Measurements from ENCODE around the gene IQCE.
"Not testable (repeated sequence)": the region's sequence is repeated elsewhere in the genome, so short reads cannot be mapped to it uniquely, and the experiment has no call there.

IQCE gene

DNA sequence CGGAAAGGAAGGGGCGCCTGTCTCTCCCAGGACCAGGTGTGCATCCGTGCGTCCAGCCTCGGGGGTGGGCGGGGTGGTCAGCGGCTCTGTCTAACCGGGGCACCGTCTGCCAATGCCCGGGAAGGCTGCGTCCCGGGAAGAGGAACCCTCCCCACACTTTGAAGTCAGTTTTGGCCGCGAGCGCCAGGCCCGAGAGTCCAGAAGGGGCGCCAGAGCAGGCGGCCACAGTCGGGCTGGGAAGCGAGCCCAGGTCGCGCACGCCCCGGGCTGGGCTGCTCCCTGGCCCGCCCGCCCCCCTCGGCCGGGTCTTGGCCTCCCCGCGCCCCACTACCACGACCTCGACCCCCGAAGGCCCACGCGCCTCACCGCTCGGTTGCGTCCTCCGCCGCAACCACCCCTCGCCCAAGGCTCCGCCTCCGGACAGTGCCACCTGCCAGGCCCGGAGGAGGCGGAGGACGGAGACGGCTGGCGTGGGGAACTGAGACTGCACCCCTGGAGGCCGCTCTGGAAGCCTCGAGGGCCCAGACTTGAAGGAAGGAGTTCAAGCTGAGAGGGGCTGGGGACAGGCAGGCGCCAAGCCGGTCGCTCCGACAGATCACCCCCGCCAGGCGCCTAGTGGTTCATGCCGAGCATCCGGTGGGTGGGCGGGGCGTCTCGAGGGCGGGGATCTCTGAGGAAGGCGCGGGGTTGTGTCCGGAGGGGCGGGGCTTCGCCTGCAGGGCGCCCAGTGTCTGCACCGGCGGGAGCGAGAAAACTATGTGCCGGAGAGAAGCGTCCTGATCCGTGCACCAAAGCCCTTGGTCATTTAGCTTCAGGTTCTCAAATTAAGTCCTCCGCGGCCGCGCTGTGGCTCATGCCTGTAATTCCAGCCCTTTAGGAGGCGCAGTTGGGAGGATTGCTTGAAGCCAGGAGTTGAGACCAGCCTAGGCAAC lies 3.4 kb upstream of the IQCE start, which contains the start of gene BRAT1:
Gene BRAT1 (minus strand): TSS at position 404 of the 932 bp plus-strand sequence. CDS start 1,093 bp downstream, outside the sequence.
- DNase-seq, result peak; percentile 93

DNA sequence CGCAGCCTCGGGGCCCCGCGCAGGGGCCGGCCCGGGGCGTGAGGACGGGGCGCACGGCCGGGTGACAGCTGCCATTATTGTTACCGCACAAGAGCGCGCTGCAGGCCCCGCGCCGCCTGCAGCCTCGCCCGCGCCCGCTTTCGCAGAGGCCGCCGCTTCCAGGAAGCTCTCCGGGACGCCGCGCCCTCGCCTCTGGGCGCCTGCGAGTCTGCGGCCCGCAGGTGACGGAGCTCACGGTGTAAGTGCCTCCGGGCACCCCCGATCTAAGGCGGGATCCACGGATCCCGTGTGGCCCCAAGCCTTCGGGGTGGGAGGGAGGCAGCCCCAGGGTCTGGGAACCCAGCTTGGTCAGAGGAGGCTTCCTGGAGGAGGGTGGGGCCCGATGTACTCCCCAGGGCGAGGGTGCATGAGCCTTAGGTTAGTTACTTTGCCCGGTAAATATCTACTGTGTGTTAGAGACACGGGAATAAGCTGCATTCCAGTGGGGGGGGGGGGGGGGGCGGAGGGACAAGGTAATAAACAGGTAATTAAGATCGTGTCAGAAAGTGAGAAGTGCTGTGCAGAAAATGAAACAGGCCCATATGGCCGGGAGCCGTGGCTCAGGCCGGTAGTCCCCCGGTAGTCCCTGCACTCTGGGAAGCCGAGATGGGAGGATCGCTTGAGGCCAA lies 638 bp downstream of the IQCE start:
- DNase-seq, result no peak

DNA sequence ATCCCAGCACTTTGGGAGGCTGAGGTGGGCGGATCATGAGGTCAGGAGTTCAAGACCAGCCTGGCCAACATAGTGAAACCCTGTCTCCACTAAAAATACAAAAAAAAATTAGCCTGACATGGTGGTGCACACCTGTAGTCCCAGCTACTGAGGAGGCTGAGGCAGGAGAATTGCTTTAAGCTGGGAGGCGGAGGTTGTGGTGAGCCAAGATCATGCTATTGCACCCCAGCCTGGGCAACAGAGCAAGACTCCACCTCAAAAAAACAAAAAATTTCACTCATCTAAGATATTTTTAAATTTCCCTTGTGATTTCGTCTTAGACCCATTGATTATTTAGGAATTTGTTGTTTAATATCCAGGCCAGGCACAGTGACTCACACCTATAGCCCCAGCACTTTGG lies 5.2 kb downstream of the IQCE start:
- not testable (repeated sequence) for DNase-seq

DNA sequence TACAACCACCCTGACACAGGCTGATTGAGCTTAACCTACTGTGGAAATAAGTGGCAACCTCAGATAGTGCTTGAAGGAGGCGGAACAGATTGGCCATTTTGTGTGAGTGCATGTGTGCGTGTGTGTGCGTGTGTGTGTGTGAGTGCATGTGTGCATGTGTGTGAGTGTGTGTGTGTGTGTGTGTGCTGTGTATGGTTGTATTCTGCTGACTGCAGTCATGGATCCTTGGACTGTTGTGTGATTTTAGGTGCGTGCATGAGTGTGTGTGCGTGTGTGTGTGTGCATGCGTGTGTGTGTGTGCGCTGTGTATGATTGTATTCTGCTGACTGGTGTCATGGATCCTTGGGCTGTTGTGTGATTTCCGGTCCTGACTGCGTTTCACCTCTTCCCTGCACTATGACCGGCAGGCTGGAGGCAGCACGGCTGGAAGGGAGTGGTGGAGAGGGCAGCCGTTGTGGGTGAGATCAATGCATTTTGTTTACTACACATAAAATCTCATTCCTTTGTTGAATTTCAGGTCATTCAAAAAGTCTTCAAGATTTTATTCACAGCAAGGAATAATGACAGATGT lies 6.3 kb downstream of the IQCE start:
- DNase-seq, result no peak

DNA sequence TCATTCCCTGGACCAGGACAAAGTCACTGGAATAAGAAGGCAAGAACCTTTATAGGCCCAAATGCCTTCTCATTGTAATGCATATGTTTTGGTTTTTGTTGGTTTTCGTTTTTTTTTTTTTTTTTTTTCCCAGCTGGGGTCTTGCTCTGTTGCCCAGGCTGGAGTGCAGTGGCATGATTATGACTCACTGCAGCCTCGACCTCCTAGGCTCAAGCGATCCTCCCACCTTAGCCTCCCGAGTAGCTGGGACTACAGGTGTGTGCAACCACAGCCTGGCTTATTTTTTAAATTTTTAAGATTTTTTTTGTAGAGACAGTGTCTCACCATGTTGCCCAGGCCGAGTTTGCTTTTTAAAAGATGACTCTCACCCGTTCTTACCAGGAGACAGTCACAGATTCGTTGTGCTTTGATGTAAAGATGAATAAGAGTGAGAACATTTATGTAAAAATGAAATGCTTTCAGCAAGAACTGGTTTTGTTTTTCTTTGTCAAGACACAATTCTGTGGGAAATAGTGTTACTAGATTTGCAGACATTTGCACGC lies 7.6 kb downstream of the IQCE start:
- no peak for DNase-seq

DNA sequence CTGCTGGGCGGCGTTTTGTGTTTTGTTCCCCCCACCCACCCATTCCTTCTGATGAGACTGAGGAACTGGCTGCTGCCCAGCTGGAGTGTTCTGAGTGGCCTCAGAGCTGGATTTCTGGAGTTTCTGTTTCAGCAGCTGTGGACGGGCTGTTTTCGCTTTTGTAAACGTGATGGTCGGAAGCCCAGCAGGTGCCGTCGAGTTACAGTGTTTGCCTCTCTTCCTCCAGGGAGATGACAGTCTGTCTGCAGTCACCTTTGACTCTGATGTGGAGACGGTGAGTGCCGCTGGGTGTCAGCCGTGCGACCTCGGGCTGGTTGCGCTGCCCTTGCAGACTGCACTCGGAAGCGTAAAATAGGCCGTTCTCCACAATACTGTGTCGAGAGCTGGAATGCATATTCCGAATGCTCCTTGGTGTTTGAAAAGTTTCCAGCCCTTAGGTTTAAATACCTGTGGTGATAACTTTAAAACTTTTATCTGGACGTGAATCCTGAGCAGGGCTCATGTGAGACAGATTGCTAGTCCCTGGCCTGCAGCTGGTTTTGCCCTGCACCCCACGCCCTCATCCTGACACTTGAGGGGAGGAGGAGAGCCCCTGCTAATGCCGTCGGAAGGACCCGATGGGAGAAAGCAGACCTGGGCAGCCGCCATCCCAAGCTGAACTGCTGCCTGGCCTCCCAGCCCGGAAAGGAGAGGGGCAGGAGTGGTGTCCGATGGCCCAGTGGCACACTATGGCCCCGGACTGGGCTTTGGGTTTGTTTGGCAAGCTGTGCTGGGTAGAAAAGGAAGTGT lies 8.3 kb downstream of the IQCE start:
- DNase-seq, result peak; percentile 38

DNA sequence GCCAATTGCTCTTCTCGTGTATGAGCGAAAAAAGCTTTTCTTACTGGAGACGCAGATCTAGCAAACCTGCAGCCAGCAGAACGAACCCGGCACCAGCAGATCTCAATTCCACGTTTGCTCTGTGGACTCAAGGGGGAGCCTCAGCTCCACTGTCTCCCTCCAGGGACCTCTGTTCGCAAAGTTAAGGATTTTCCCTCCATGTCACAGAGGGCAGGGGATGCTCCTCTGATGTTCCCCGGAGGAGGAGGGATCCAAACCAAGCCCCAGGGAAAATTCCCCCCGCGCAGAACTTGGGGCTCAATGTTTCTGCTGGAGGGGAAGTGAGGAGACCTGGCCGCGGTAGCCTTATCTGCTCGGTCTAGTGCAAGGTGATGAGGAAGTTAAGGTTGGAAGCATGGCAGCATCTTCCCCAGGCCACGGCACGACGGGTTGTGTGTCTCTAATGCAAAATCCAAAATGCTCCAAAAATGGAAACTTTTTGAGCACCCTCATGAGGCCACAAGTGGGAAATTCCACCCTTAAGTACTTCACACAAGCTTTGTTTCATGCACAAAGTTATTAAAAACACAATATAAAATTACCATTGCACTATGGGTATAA lies 9.0 kb downstream of the IQCE start:
- DNase-seq, result peak; percentile 51

DNA sequence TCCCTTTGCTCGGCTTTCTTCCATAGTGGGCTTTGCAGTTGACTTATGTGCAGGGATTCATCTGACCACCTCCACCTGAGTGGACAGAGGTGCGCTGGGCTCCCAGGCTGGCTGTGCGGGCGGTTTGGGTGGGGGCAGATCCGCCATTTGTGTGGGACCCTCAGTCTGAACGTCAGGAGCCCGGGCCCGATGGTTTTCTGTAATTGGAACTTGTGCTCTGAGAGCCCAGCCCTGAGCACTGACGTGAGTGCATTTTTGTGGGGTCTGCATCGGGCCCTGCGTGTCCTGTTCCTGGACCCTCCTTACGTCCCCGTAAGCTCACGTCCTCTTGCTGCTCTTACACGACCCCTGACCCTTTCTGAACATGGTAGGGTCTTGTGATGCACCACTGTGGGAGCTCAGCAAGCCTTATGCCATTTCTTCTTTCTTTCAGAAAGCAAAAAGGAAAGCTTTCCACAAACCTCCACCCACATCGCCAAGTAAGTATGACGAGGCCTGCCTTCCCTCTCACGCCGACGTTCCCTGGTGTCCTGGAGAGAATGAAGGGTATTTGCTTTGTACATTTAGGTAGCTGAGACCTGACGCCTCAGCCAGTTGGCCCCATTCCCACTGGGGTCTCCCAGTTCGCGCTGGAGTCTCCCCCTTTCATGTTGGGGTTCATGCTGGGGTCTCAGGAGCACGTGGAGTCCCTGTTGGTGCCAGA lies 9.9 kb downstream of the IQCE start:
- no peak for DNase-seq

DNA sequence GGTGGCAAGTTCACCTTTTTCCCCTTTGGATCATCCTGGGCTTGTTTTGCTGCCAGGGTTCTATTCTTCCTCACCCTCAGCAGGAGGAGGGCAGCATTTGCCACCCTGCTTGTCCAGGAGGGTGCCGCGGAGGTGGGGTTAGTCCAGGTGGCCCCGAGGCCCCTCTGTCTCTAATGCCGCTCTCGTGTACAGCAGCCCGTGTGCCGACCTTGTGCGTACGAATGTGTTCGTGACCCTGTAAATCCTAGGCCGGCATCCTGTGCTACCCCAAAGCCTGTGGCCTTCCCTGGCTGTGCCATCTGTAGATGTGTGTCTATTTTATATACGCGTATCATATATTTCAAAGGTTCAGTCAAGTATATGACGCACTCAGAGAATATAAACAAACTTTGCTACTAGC lies 10.6 kb downstream of the IQCE start:
- no peak for DNase-seq

DNA sequence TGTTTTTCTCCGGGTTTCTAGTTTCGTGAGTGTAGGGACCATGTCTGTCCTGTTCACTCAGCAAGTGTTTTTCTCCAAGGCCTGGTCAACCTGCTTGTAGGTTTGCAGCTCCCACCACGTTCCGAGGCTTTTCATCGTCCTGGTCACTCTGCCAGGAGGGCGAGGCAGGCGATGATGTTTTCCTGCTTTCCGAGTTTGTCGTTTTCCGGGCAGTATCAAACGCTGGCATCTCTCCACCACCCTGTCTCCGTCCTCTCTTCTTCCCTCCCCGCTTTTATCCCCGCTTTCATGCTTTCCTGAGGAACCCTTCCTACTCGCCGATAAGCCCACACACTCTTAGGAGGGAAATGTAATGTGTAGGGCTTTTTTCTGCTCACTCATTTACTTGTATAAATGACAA lies 11.2 kb downstream of the IQCE start:
- DNase-seq, result no peak

DNA sequence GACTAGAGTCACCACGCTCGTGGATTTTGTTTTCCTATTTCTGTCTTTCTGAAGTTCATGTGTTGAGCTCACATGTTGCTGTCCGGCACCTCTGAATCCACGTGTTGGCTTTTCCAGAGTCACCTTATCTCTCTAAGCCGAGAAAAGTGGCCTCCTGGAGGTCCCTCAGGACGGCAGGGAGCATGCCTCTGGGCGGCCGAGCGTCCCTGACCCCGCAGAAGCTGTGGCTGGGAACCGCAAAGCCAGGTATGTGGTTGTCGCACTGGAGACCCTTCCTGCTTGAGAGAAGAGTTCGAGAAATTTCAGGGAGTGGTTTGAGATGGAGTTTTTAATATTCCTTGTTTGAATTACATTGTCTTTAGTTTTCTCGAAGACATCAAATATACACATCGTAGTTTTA lies 12.6 kb downstream of the IQCE start:
- no peak for DNase-seq

DNA sequence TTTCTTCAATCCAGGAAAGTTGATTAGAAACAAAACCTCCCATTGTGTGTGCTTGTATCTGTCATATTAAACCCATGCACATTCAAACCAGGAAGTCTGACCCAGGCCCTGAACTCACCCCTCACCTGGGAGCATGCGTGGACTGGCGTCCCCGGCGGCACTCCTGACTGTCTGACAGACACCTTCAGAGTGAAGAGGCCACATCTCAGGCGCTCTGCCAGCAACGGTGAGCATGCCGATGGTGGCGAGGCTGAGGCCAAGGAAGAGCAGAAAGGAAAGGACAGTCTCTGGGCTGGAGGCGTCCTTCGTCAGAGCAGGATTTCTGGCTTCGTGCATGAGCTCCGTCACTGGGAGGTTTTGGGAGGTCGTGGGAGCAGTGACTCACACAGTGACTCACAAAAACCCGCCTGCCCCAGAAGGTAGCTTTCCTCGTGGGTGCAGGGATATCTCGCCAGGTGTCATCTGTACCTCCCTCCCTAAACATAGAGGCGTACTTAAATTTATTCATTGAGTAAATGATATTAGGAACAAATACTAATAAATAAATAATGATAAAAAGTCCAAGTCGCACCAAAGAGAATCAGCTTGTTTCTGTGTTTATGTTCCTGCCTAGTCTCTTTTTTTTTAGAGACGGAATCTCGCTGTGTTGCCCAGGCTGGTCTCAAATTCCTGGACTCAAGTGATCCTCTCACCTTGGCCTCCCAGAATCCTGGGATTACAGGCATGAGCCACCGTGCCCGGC lies 13.5 kb downstream of the IQCE start:
- no peak for DNase-seq

DNA sequence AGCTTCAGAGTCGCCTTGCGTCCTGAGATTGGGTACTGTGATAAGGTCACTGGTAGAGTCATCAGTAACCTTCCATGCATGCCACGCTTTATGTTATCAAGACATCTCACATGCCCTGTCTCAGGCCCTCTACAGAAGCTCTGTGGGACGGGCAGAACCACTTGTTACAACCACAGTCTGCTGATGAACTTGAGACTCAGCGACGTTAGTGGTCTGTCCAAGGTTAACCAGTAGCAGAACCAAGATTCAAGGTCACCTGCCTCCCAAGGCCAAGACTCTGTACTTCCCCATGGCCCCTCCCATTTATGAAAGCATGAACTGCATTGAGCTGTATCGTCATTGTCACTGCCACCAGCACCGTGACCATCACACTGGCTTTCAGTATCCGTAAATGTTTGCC lies 15.0 kb downstream of the IQCE start:
- DNase-seq, result no peak

DNA sequence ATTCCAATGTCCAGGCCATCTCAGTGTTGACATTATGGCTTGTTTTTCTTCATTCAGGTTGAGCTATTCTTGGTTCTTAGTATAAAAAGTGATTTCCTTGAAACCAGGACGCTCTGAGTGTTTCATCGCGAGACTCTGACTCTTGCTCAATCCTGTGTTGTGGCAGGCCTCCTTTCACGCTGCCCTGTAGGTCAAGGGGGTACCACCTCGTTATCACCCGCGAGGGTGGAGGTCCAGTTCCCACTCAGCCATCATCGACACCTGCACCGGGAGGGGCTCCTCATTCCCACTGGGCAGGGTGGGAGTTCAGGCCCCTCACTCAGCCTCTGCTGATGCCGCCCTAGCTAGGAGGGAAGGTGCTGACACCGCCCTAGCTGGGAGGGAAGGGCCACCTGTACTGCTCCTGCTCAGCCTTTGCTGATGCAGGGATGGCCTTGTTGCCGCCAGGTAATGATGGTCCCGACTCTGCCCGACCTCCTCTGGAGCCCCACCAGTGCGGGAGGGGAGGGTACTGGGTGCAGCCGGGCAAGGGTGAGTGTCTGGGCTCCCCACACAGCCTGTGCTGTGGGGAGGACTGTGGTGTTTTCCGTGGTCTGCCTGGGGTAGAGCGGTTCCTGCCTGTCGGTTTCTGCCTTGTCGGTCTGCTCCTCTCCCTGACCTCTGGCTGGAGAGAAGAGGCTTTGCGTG lies 16.4 kb downstream of the IQCE start:
- DNase-seq, result no peak

DNA sequence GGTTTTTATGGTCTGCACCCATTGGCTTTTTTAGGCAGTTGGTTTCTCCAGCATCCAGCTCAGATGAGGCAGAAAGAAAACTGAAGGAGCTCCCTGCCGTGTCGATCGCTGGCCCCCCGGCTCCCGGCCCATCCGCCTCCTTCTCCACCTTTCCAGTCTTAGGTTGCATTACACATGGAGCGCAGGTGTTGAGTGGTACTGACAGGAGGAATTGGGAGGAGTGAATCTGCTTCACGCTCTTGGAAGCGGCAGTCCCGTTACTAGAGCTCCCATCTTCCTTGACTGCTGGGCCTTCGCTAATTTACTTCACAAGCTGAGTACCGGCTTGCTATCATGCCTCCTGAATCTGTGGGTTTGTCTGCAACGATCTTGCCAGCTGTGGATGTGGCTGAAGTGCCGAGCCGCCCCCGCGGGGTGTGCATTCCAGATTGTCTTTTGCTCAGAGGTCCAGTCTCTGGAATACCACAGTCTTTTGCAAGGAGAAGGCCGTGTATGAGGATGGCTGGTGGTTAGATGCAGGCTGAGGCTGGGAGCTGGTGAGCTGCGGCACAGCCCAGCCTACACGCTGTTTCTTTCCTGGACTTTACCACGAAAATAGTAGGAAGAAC lies 17.1 kb downstream of the IQCE start:
- DNase-seq, result no peak

DNA sequence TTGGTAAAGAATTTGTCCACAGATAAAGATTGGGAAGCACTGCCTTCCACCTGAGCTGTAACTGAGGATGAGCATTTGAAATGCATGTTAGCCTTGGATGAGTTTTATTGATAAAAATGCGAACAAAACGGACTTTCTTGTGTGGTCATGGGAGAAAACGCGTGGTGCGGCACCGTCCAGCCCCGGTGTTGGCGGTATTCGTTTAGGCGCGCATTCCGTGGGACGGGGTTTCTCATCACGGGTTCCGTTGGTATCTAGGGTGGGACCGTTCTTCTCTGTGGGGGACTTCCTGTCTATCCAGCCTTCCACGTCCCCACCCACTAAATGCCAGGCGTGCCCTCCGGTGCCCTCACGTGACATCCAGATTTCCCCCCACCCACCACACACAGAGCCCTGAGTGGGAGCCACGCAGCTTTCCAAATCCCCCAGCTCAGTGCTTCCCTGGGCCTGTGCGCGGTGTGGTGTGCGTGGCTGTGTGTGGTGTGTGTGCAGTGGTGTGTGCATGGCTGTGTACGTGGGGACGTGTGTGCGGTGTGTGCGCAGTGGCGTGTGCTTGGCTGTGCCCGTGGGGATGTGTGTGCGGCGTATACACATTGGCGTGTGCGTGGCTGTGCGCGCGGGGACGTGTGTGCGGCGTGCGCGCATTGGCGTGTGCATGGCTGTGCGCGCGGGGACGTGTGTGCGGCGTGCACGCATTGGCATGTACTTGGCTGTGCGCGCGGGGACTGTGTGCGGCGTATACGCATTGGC lies 18.1 kb downstream of the IQCE start:
- no peak for DNase-seq

DNA sequence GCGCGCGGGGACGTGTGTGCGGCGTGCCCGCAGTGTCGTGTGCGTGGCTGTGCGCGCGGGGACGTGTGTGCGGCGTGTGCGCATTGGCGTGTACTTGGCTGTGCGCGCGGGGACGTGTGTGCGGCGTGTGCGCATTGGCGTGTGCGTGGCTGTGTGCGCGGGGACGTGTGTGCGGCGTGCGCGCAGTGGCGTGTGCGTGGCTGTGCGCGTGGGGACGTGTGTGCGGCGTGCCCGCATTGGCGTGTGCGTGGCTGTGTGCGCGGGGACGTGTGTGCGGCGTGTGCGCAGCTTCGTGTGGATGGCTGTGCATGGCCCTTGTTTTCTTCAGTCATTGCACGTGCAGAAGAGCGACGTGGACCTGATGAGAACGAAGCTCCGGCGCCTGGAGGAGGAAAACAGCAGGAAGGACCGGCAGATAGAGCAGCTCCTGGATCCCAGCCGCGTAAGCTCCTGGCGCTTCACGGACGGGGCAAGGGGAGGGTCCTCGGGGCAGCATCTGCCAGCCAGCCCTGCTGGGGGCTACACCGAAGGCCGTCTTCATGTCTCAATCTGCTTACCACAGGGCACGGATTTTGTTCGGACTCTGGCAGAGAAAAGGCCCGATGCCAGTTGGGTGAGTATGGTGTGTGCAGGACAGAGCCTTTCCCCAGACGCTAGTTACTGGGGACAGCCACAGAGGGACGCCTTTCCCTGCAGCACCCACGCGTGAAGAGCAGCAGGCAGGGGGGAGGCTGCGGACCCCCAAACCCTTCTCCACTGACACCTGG lies 19.3 kb downstream of the IQCE start:
- DNase-seq, result no peak

DNA sequence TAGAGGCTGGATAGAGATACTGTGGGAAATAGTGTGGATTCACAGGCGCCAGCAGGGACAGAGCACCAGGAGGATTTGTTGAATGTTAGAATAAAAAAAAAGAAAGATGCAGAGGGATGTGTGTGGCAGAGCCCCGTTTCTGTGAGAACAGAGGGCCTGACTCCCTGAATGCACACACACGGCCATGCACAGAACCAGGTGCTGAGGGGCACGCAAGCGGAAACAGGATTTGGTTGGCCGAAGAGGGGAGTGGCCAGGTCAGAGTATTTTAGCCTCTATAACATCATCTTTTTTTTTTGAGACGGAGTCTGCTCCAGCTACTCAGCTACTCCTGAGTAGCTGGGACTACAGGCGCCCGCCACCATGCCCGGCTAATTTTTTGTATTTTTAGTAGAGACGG lies 21.9 kb downstream of the IQCE start:
- no peak for DNase-seq

Measured in fibroblast of skin of scalp (primary cell).